GM19099 (cell line): Measurements from ENCODE around the gene SLC25A52.

Source experiments
- POLR2A ChIP-seq: IDR thresholded peaks from 3 replicates; pipeline ENCODE4 v1.6.1; 2011; ENCODE audit warnings: low read depth; ENCODE audit not compliant: insufficient read length; ENCODE audit errors: extremely low read depth

The SLC25A52 gene

GRCh38 chr18:31718386-31718785 lies 42.3 kb downstream of the SLC25A52 start:
- TF ChIP-seq POLR2A, result no peak

DNA sequence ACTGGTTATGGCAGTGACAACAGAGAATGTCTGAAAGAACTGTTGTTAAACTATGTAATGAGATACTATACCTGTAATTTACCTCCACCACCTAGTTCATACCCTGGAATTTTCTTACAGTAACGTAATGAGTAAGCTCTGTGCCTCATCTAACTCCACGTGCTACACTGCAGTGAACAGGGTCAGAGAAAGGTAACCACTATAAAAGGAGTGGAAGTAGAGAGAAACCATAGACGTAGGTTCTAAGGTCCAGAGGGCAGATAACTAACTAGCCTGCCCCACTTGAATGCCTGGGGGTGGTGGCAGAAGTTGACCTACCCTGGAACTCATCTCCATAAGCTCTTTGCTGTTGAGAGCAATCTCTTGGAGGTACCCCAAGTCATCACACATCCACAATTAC lies 44.3 kb downstream of the SLC25A52 start:
- no peak for TF ChIP-seq POLR2A

DNA sequence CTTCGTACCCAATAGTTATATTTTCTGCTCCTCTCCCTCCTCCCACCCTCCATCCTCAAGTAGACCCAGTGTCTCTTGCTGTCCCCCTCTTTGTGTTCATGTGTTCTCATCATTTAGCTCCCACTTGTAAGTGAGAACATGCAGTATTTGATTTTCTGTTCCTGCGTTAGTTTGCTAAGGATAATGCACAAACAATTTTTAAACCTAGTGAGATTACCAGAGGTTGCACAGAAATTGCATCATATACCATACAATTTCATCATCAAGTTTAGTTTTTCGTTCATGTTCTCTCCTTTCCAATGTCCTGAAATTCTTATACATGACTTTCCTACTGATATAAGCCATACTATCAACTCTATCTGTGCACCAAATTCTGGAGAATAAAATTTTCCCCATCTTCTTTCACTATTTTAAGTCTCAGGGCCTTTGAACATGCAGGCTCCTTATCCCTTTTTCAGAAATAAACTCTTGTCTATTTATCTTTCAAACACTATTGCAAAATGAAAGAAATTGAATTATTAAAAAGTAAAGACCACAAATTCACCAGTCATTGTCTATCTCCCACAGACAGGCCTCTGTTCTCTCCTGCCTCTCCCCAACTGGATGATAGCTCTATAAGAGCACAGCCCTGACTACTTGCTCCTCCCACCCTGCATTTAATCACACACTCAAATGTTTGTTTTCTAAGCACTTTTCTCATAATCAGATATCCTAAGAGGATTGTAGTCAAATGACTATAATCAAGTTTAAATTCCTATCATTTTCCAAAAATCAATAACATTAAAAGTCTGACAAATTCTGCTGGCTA lies 49.1 kb downstream of the SLC25A52 start:
- TF ChIP-seq POLR2A, result no peak

- no peak for TF ChIP-seq POLR2A
These were observed 49.9 kb downstream of the SLC25A52 start for GRCh38 chr18:31710826-31711225.
